GM12878 (cell line): ENCODE data around the gene TAX1BP1. TPM values are rescaled to one million over a fixed set of nuclear protein-coding genes. Genes with fewer than 3 reads are reported as not detected.

Source experiments
- ATAC-seq: fragments of 200-7000 bp; cut with Tn5 transposase; 3 replicates; pipeline ENCODE4 v1.9.1; 2020; ENCODE audit warnings: mild to moderate bottlenecking, moderate library complexity
- BruUV-seq: library from RNA; stranded (reverse); fragments of 400-500 nt; replicated peaks from 2 replicates; lab custom pipeline; 2021; lab: Mats Ljungman, UMichigan
- CTCF ChIA-PET: fragments of 300-600 bp; sonication (Branson Sonifier 250); formaldehyde crosslinking; extraction: SDS; loops from one replicate; lab custom pipeline; 2021; ENCODE audit warnings: inconsistent platforms; lab: Yijun Ruan, JAX
- POLR2A ChIA-PET: fragments of 350-600 bp; formaldehyde crosslinking; extraction: SDS; loops from one replicate; lab custom pipeline; 2021; ENCODE audit warnings: inconsistent platforms; lab: Charles Lee
- RAD21 ChIA-PET: fragments of 300-600 bp; sonication (Branson Sonifier 250); formaldehyde crosslinking; loops from one replicate; lab custom pipeline; 2023; ENCODE audit warnings: antibody characterized with exemption; ENCODE audit not compliant: unreplicated experiment; lab: Charles Lee
- SMC1A ChIA-PET: fragments of 300-600 bp; sonication (Branson Sonifier 250); formaldehyde crosslinking; loops from one replicate; lab custom pipeline; 2023; ENCODE audit not compliant: unreplicated experiment, uncharacterized antibody; lab: Charles Lee
- DNase-seq: peaks from one replicate; pipeline ENCODE4 v3.0.0-alpha.2; 2011; ENCODE audit warnings: low read depth, low spot score
- FAIRE-seq: peaks from 3 replicates; lab custom pipeline; 2011; peaks lifted over from hg19 to GRCh38; lab: Jason Lieb, UNC
- H2AFZ ChIP-seq: 2 replicates; pipeline ENCODE4 v1.6.0; 2011; ENCODE audit warnings: low read depth, low read length, control low read depth; ENCODE audit not compliant: control insufficient read depth
- H3K27ac ChIP-seq: 2 replicates; pipeline ENCODE4 v1.5.1; 2011; ENCODE audit warnings: control low read depth; ENCODE audit not compliant: control insufficient read depth, insufficient read depth
- H3K27me3 ChIP-seq, 2 experiments: replicated peaks in 1 of 2; 2 replicates each; pipeline versions ENCODE4 v1.6.0 to v1.6.1; 2011; ENCODE audit warnings: low read length in 1 of 2; ENCODE audit not compliant: control insufficient read depth in 2 of 2, insufficient read depth in 2 of 2
- H3K36me3 ChIP-seq, 2 experiments: 2 replicates each; pipeline ENCODE4 v1.5.1; 2011; ENCODE audit warnings: low read length in 1 of 2; ENCODE audit not compliant: control insufficient read depth in 2 of 2, insufficient read depth in 2 of 2
- H3K4me1 ChIP-seq: 2 replicates; pipeline ENCODE4 v1.6.1; 2011; ENCODE audit warnings: mild to moderate bottlenecking, low read length, moderate library complexity, mixed read lengths; ENCODE audit not compliant: control insufficient read depth, insufficient read depth
- H3K4me2 ChIP-seq: 2 replicates; pipeline ENCODE4 v1.6.0; 2011; ENCODE audit warnings: control low read depth; ENCODE audit not compliant: control insufficient read depth, insufficient read depth
- H3K4me3 ChIP-seq: fragments of 200-600 bp; sonication (generic); 2 replicates; pipeline ENCODE4 v1.5.1; 2016
- H3K79me2 ChIP-seq: 2 replicates; pipeline ENCODE4 v1.6.0; 2011; ENCODE audit warnings: low read length; ENCODE audit not compliant: control insufficient read depth, insufficient read depth
- H3K9ac ChIP-seq: 2 replicates; pipeline ENCODE4 v1.8.0; 2011; ENCODE audit warnings: low read length, control low read depth, mixed read lengths; ENCODE audit not compliant: control insufficient read depth, insufficient read depth
- H3K9me3 ChIP-seq: replicated peaks from 3 replicates; pipeline ENCODE4 v1.5.1; 2011; ENCODE audit warnings: mild to moderate bottlenecking, low read length; ENCODE audit not compliant: control insufficient read depth, insufficient read depth
- H4K20me1 ChIP-seq: 2 replicates; pipeline ENCODE4 v1.6.0; 2011; ENCODE audit not compliant: control insufficient read depth, insufficient read depth
- ASH2L ChIP-seq: fragments of 300-600, 200-600 bp; sonication (generic); IDR thresholded peaks from 2 replicates; pipeline ENCODE4 v1.6.1; 2017; ENCODE audit warnings: low read depth, mild to moderate bottlenecking, borderline replicate concordance
- CTCF ChIP-seq, 3 experiments: IDR thresholded peaks in 2 of 3; conservative IDR thresholded peaks in 1 of 3; 2 replicates each; pipeline ENCODE4 v1.5.1; 2011; ENCODE audit warnings: low read depth in 3 of 3, low read length in 3 of 3, mild to moderate bottlenecking in 3 of 3, control low read depth in 2 of 3, moderate library complexity in 2 of 3, inconsistent platforms in 1 of 3, mixed read lengths in 1 of 3; ENCODE audit not compliant: control insufficient read depth in 2 of 3, insufficient read depth in 1 of 3; ENCODE audit errors: extremely low read depth in 1 of 3
- CUX1 ChIP-seq: IDR thresholded peaks from 2 replicates; pipeline ENCODE4 v1.6.1; 2012; ENCODE audit warnings: improper control_type of control experiment, low read depth, low read length; ENCODE audit not compliant: insufficient replicate concordance
- ETV6 ChIP-seq, 2 experiments: fragments of 450-650 bp in 1 of 2; IDR thresholded peaks in 1 of 2; conservative IDR thresholded peaks in 1 of 2; 2 replicates each; pipeline ENCODE4 v1.6.1; 2014; ENCODE audit warnings: antibody characterized with exemption in 1 of 2, borderline replicate concordance in 1 of 2, low read depth in 1 of 2, mild to moderate bottlenecking in 1 of 2, moderate library complexity in 1 of 2
- KAT2A ChIP-seq: conservative IDR thresholded peaks from 2 replicates; pipeline ENCODE4 v1.6.1; 2011; ENCODE audit warnings: low read depth, low read length; ENCODE audit not compliant: control insufficient read depth
- WGBS: methylation state at CpG from one replicate; pipeline ENCODE4 v1.1.6; 2016; ENCODE audit warnings: low lambda C conversion rate; ENCODE audit not compliant: insufficient replicate concordance, insufficient coverage; ENCODE audit errors: missing lambda C conversion rate; 5-methylcytosine and 5-hydroxymethylcytosine counted together
- in situ Hi-C: fragments of 300-500 bp; cut with MboI; formaldehyde crosslinking; loops from 9 replicates; pipeline ENCODE4 v1.14.3; 2018; ENCODE audit warnings: mixed read lengths
- intact Hi-C: fragments of 100-400 bp; cut with micrococcal nuclease; formaldehyde crosslinking; loops from one replicate; pipeline ENCODE4 v1.14.2; 2022; ENCODE audit not compliant: unreplicated experiment
- polyA plus RNA-seq, 11 experiments: library from polyadenylated mRNA; depleted of rRNA in 4 of 11; unstranded in 6 of 11; stranded (reverse) in 5 of 11; fragments of >200 nt; fragmentation: Nextera tagmentation in 4 of 11; fragmentation: Illumina TruSeq in 1 of 11; extraction: Ambion mirVana in 4 of 11; extraction: Trizol in 1 of 11; gene quantifications; 1 replicate in 1 of 11; 2 replicates in 10 of 11; pipeline versions ENCODE4 v1.2.1 to v1.2.3, GENCODE V29; 2011 to 2016; ENCODE audit warnings: inconsistent platforms in 2 of 11, missing spikeins in 2 of 11, low read depth in 1 of 11
- total RNA-seq, 4 experiments: library from RNA; depleted of rRNA in 3 of 4; stranded (reverse); fragments of >200 nt in 3 of 4; fragmentation: Illumina TruSeq in 1 of 4; extraction: Trizol in 1 of 4; gene quantifications; 2 replicates each; pipeline versions ENCODE4 v1.2.1 to v1.2.3, GENCODE V29; 2013 to 2021

Gene TAX1BP1
- total and polyA plus RNA-seq, 10 of the 15 experiments (the other 5 are each of a cell fraction or from before 2014, with no cell fraction given) = 30.8 to 105 (median 52.0) TPM

GRCh38 chr7:27834179-27834921, 94.4 kb downstream of the TAX1BP1 start:
- H3K9me3 ChIP-seq = no peaks in the 10 kb centered on the region
- FAIRE-seq = no peak
- H4K20me1 ChIP-seq = no peaks in the 10 kb centered on the region
- no peak for ATAC-seq
- H3K27me3 ChIP-seq = no peaks in the 10 kb centered on the region
- no peak overlapping the region for H3K4me2 ChIP-seq
- ChIA-PET POLR2A (no interaction called here), SMC1A (interaction anchor here (0.6 to 1.6 kb wide), 2 partner anchors 9 to 627 kb away, joined by 3 to 4 read pairs; no protein-coding TSS in a partner anchor), RAD21 (no interaction called here), CTCF (interaction anchor here (1.0 kb wide), 2 partner anchors 60 kb away, joined by 3 read pairs; no protein-coding TSS in a partner anchor)
- intact Hi-C loops (no loop called here), in situ Hi-C loops (no loop called here)
- H3K79me2 ChIP-seq = no peaks in the 10 kb centered on the region
- no peak for TF ChIP-seq CTCF (IDR thresholded peaks at IDR 0.05 in 2 of 3, conservative IDR thresholded peaks at IDR 0.05 in 1 of 3; ENCODE audit: control insufficient read depth in 2 of 3, extremely low read depth in 1 of 3, insufficient read depth in 1 of 3, low read depth in 3 of 3, low read length in 3 of 3)
- TF ChIP-seq KAT2A = no peak
- TF ChIP-seq ASH2L = no peak
- TF ChIP-seq ETV6 (conservative IDR thresholded peaks at IDR 0.05 in 1 of 2, IDR thresholded peaks at IDR 0.05 in 1 of 2; ENCODE audit: borderline replicate concordance in 1 of 2, low read depth in 1 of 2) = no peak
- no peak for TF ChIP-seq CUX1
- WGBS = 80% methylated on average over 7 of the region's 7 CpGs
- no peak for DNase-seq
- no peak overlapping the region for H2AFZ ChIP-seq
- no peaks in the 10 kb centered on the region for H3K4me1 ChIP-seq
- H3K36me3 ChIP-seq = no peaks in the 10 kb centered on the region; a peak in 1 of 4 replicates
- H3K9ac ChIP-seq = no peak overlapping the region
- BruUV-seq = no TSS peak
- no peak overlapping the region for H3K27ac ChIP-seq
- no peak overlapping the region for H3K4me3 ChIP-seq
